NCI-H748 treated with DMSO at 0.1 percent for 48 hours (cell line): ENCODE measurements around the gene TOMT.
"Not testable (repeated sequence)": the region's sequence is repeated elsewhere in the genome, so short reads cannot be mapped to it uniquely, and the experiment has no call there.

Source experiments
- DNase-seq: peaks from one replicate; lab custom pipeline; 2025; lab: John Stamatoyannopoulos, UW

The TOMT gene

GRCh38 chr11:72127923-72128322, 22.2 kb downstream of the TOMT start:
- DNase-seq, result no peak

GRCh38 chr11:72129381-72129780, 23.7 kb downstream of the TOMT start:
- DNase-seq, result no peak

GRCh38 chr11:72132646-72133045, 26.9 kb downstream of the TOMT start:
- no peak for DNase-seq

GRCh38 chr11:72135473-72135872, 29.7 kb downstream of the TOMT start, which contains the start of gene FOLR3:
FOLR3 (plus strand) TSS chr11:72135725; CDS start chr11:72135953, 228 bp downstream.
- not testable (repeated sequence) for DNase-seq

GRCh38 chr11:72135891-72136683, 30.4 kb downstream of the TOMT start:
- no peak for DNase-seq

GRCh38 chr11:72136684-72137262, 31.0 kb downstream of the TOMT start:
- no peak for DNase-seq

- DNase-seq, result no peak
Measured at GRCh38 chr11:72138821-72139390, 33.2 kb downstream of the TOMT start.

GRCh38 chr11:72139500-72139899, 33.8 kb downstream of the TOMT start:
- DNase-seq, result no peak

GRCh38 chr11:72140661-72141060, 34.9 kb downstream of the TOMT start:
- no peak for DNase-seq

- no peak for DNase-seq
Measured at GRCh38 chr11:72141066-72141465, 35.3 kb downstream of the TOMT start.

GRCh38 chr11:72142086-72142485, 36.4 kb downstream of the TOMT start:
- not testable (repeated sequence) for DNase-seq

- DNase-seq, result not testable (repeated sequence)
Measured at GRCh38 chr11:72142543-72142942, 36.8 kb downstream of the TOMT start.

- no peak for DNase-seq
Measured at GRCh38 chr11:72144807-72145565, 39.3 kb downstream of the TOMT start.

GRCh38 chr11:72146625-72147024, 40.9 kb downstream of the TOMT start:
- no peak for DNase-seq

- DNase-seq, result no peak
Measured at GRCh38 chr11:72150882-72151281, 45.2 kb downstream of the TOMT start.

GRCh38 chr11:72153874-72154273, 48.1 kb downstream of the TOMT start:
- DNase-seq, result not testable (repeated sequence)

GRCh38 chr11:72154816-72155215, 49.1 kb downstream of the TOMT start:
- DNase-seq, result no peak

- no peak for DNase-seq
Measured at GRCh38 chr11:72155751-72156150, 50.0 kb downstream of the TOMT start.

GRCh38 chr11:72157131-72157530, 51.4 kb downstream of the TOMT start:
- no peak for DNase-seq
